HuH-7.5 (cell line): ENCODE data around the gene MTG1.
A peak's percentile ranks its signal among the peaks of the same experiment; 100 is the strongest.

Experiments
- DNase-seq: peaks from one replicate; pipeline ENCODE4 v3.0.0; 2011; ENCODE audit warnings: low spot score

The MTG1 gene

GRCh38 chr10:133394064-133394663 is at the start of gene MTG1:
Gene MTG1 (plus strand): TSS chr10:133394157. CDS start chr10:133394221, 64 bp downstream.
- DNase-seq = peak; percentile 95

- DNase-seq = no peak
Observed at GRCh38 chr10:133344236-133344635, 49.7 kb upstream of the MTG1 start.

GRCh38 chr10:133346413-133346812 is 47.5 kb upstream of the MTG1 start:
- no peak for DNase-seq

GRCh38 chr10:133347710-133348517 is 46.0 kb upstream of the MTG1 start:
- peak; percentile 72 for DNase-seq

GRCh38 chr10:133349160-133349568 is 44.8 kb upstream of the MTG1 start:
- DNase-seq = no peak

- no peak for DNase-seq
Observed at GRCh38 chr10:133349577-133350011, 44.4 kb upstream of the MTG1 start.

GRCh38 chr10:133350283-133350949 is 43.5 kb upstream of the MTG1 start:
- DNase-seq = no peak

DNA sequence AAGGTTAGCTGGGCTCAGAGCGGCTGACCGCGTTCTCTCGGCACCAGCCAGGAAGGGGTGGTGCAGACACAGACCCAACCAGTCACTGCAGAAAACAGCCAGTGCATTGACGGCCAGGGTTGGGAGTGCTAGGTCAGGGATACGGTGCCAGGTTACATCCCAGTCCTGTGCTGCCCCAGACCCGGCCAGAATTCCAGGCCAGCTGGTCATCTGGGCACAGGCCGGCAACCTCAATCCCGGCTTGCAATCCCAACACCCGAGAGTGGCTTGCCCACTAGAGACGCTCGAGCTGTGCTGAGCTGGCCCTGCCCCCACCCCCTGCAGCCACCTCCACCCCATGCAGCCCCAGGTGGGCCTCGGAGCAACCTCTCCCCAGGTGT is 43.0 kb upstream of the MTG1 start:
- DNase-seq = no peak

GRCh38 chr10:133351408-133352318 is 42.3 kb upstream of the MTG1 start:
- DNase-seq = no peak

GRCh38 chr10:133353202-133353959 is 40.6 kb upstream of the MTG1 start:
- no peak for DNase-seq

DNA sequence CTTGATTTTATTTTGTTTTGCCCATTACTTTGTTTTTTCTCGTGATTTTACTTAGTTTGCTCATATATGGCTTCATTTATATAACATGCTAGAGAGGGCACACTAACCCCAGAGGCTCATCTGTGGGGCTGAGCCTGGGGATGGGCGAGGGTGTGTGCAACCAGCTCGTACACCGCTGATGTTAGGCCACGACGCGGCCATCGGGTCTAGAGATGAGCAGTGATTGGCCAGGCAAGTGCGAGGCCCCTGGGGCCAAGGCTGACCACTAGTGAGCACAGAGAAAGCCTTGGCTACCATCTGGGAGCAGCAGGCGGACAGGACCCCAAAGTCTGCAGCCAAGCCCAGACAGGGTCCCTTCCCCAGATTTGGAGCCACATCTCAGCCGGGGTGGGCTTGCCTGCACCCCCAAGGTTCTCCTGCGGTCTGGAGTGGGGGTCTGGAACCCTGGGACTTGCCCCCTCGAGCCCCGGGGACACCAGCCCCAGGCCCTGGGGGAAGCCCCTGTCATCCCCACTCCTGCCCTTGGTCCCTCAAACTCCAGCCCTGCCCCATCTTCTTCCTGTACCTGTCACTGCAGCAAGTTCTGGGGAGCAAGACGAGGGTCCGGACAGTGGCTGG is 39.9 kb upstream of the MTG1 start:
- DNase-seq = no peak

GRCh38 chr10:133354672-133355240 is 39.2 kb upstream of the MTG1 start:
- DNase-seq = no peak

GRCh38 chr10:133355266-133355665 is 38.7 kb upstream of the MTG1 start:
- no peak for DNase-seq

DNA sequence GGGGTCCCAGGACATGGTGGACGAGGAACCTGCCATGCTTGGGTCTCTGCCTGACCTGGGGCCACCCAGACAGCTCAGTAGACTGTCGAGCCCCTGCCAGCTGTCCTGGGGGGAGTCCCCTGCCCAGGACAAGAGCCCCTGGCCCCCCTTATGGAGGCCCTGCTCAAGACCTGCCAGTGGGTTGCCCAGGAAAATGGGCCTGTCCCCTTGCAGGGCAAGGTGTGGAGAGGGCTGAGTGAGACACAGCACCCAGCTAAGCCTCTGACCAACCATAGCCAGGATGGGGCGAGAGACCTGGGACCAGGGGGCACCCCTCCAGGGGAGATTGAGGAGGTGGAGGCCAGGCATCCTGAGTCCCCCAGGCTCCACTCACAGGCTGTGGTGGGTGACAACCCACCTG is 38.0 kb upstream of the MTG1 start:
- no peak for DNase-seq

DNA sequence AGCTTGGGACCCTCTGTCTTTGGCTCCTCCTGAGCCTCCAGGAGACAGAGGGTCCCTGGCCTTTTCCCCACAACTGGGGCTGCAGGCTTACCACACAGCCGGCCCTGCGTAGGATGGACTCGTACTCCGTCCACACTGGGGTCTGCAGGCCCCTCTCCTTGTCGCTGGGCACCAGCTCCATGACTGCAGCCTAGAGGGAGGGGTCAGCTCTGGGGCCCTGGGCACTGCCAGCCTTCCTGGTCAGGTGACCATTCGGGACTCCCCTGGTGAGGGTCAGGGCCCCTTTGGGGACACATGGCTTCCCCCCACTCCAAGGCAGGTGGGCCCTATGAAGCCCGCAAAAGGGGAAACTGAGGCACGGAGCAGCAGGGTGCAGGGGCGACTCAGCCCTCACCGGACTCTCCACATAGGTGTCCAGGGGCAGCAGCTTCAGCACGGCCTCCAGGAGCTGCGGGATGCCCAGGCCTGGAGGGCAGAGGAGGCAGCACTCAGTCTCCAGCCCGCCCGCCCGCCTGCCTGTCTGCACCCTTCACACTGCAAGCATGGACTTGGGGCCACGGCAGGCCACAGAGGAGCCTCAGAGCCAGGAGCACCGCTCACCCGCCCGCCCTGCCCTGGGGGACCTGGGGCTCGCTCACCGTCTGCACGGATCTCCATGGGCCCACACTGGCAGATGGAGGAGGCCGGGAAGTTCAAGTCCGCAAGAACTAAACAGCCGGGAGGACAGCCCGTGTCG is 37.2 kb upstream of the MTG1 start:
- DNase-seq = no peak

DNA sequence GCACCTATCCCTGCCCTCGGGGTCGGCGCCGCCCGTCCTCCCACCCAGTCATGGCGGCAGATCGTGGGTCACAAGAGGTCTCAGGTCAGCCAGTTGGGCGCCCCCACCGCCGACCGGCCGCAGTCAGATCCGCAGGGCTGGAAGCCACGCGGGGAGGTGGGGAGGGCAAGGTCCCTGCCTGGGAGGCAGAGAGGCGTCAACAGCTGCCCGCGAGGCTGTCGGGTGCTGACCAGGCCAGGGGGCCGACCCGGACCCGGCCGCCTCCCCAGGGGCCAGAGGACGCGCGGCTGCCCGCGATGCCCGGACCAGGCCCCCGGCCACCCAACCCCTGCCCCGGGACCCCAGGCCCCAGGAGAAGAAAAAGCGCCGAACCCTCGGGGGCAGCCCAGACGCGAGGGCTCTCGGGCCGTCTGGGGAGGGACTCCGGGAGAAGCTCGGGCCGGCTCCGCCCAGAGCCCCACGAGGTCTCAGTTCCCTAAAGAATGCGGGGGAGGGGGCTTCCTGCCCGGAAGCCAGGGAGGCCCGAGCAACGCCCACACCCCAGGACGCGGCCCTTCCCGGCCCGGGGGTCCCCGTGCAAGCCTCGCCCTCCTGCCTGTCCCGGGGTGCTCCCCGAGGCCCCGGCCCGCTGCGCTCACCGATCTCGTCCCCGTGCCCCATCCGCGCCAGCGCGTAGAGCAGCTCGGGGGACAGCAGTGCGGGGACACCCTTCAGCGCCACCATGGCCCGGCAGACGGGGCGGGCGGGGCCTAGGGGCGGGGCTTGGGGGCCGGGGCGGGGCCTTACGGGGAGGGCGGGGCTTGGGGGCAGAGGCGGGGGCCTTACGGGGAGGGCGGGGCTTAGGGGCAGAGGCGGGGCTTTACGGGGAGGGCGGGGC is 36.4 kb upstream of the MTG1 start, which contains the start of gene FUOM:
FUOM (minus strand) TSS at position 735 of the 877 bp plus-strand sequence; CDS start at position 723, 12 bp downstream.
- peak; percentile 68 for DNase-seq

GRCh38 chr10:133358162-133358924 is 35.6 kb upstream of the MTG1 start:
- DNase-seq = no peak

DNA sequence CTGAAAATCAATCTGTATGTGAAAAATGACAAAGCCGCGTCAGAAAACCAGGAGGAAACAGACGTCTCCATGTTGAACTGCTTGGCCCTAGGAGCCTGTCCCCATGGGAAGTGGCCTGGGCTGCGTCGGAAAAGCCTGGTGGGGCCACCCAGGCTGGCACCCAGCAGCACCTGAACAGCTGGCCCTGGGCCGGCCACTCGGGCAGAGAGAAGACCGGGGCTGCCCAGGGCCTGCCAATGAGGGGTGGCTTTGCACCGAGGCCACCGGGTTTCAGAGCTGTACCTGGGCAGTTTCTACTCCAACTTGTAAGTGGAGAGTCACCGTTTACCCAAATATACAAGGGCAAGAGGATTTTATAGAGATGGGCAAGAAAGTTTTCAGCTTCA is 35.0 kb upstream of the MTG1 start:
- DNase-seq = no peak
